ENCODE results near the gene VPS13C.

DNA sequence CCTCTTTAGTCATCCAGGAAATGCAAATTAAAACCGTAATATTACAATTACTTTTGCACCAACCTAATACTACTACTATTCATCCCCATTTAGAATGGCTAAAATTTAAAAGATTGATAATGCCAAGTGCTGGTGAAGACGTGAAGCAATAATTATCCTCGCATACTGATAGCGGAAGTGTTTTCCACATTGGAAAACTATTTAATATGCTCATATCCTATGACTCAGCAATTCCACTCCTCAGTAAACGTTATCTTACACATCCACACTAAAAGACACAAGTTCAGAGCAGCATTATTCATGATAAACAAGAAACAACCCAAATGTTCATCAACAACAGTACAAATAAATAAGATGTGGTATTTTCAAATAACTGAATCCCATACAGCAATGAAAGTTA, 70.6 kb downstream of the VPS13C start:
- TF ChIP-seq, protein P1, sequence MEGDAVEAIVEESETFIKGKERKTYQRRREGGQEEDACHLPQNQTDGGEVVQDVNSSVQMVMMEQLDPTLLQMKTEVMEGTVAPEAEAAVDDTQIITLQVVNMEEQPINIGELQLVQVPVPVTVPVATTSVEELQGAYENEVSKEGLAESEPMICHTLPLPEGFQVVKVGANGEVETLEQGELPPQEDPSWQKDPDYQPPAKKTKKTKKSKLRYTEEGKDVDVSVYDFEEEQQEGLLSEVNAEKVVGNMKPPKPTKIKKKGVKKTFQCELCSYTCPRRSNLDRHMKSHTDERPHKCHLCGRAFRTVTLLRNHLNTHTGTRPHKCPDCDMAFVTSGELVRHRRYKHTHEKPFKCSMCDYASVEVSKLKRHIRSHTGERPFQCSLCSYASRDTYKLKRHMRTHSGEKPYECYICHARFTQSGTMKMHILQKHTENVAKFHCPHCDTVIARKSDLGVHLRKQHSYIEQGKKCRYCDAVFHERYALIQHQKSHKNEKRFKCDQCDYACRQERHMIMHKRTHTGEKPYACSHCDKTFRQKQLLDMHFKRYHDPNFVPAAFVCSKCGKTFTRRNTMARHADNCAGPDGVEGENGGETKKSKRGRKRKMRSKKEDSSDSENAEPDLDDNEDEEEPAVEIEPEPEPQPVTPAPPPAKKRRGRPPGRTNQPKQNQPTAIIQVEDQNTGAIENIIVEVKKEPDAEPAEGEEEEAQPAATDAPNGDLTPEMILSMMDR (IDR thresholded peaks at IDR 0.05) = no peak
- no peak for TF ChIP-seq EZH2 (IDR thresholded peaks at IDR 0.05; ENCODE audit: borderline replicate concordance, insufficient read depth, low read depth, low read length, poor library complexity, severe bottlenecking)
